GM18508 (cell line): Measurements from ENCODE around the gene VOPP1.
"Not testable (repeated sequence)": the region's sequence is repeated elsewhere in the genome, so short reads cannot be mapped to it uniquely, and the experiment has no call there.

Experiments
- ATAC-seq: cut with Tn5 transposase; IDR thresholded peaks from one replicate; pipeline ENCODE4 v1.9.1; 2021; ENCODE audit warnings: moderate number of reproducible peaks; ENCODE audit not compliant: insufficient read depth, unreplicated experiment

Gene VOPP1

DNA sequence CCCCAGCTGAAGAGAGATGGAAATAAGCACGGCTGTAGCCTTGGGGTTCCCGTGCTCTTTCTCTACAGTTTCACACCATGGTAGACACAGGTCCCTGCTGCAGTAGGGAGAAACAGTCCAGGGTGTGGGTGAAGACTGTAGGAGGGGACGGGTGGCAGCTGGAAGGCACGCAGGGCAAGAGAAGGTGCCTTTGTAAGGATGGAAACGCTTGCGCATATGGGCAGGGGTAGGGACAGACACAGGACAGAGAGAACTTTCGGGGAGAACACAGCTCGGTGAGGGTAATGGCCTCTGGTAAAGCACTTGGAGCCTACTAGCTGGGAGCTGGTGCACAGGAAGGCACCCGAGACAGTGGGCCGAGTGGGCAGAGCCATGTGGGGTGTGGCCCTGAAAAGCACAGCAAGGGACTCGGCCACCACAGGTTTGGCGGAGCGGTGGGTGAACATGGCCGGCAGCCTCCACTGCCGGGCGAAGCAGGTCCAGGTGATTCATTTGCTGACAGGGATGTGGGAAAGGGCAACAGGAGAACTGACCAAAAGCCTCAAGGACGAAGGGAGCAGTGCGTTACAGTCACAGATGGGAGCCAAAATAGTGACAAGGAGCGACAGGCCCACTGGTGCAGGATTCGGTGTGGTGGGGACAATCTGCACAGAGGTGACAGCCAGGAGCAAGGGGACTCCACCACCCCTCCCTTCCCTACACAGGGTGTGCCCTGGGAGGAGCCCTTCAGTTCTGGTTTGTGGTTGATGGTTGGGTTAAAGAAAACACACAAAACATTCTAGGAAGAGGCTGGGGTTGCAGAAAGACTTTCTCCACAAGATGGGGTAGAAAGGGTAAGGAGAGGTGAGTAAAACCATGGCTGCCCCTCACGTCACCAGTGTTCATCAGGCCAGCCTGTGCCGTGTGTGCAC is 97.1 kb downstream of the VOPP1 start:
- no peak for ATAC-seq

DNA sequence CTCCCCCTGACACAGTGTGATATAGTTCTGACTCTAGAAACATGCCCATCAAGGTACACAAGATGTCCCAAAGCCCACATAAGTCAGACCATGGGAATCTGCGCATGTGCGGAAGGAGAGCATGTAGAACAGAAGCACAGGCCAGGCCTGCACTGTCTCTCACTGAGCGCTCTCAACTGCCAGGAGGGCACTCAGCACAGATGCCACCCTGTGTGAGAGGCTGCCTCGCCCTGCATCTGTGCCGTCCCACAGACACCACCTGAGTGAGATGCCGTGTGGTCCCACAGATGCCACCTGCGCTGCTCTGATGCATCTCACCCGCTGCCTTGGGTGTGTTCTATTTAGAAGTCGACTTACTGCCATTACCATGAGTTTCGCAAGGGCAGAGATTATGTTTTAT is 98.4 kb downstream of the VOPP1 start:
- no peak for ATAC-seq

DNA sequence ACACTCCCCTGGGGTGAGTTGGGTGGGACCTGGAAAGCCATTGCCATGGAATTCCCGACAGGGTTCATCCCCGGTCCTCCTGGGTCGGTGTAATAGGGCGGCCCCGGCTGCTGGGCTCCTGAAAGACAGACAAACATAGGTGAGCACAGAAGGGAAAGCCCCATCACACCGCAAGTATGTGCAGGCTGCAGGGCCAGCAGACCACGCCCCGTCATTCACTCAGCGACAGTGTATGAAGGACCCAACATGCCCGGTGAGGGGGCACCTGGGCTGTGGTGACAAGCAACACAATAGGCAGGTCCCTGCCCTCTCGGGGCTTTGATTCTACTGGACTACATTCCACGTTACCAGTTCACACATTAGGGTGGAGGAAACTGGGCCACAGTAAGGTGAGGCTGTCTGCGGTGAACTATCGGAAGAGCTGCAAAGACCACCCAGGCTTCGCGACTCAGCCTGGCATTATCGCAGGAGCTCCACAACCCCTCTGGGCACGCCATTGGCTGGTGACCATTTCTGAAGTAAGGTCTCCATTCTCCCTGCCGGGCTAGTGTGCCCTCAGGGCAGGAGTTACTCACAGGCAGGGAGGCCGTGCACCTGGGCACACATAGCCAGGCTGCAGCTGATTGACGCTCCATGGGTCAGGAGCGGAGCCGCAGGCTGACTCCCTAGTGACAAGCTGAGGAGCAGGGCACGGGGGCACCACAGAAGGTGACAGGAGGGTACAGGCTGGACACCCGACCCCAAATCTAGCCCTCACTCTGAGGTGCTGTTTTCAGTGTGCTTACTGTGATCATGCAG is 99.2 kb downstream of the VOPP1 start:
- no peak for ATAC-seq

DNA sequence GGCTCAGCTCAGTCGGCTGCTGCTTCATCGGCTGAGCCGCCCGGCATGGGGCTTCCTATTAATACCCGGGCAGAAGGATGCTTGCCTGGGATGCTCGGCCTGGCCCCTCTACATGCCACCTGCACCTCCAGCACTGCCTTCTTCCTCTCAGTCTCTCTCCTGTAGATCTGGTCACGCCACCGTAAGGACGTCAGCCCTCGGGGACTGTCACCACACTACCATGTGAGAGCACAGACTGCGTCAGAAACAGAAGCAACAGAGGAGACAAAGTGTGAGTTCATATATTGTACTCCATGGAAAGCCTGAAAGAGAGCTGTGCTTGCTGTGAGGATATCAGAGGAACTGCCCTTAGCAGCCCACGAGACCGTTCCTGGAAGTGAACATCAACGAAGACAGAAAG is 99.9 kb downstream of the VOPP1 start:
- ATAC-seq: not testable (repeated sequence)

DNA sequence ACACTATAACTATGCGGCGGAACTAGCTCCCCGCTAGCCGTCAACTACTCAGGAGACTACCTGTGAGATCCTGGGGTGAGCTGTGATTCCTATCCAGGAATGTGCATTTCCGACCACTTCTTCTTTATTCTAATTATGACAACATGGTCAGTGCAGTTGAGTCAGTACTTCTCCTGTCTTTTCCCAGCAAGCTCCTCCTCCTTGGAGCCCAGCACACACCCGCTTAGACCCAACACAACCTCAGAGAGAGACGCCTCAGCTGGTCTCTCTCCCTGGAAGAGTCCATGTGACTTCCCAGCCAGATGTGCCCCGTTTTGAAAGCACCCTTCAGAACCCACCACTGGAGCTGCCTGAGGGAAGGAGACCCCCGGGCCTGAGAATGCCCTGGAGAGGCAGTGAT is 100.7 kb downstream of the VOPP1 start:
- not testable (repeated sequence) for ATAC-seq

DNA sequence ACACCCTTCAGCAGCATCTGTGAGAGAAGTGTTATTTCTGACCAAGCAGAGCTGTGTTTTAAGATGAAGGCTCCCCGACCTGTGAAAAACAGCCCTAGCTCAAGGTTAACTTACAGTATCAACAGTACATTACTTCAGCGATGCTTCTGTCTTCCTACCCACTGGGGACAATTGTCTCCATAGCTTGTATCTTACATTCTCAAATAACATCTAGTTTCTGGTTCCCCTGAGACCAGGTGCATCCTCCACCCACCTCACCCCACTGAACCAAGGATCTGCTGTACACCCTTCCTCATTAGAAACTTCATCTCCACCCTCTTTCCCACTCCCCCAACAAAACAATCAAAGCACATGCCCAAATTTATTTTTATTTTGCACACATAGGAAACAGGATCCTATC is 102.0 kb downstream of the VOPP1 start:
- ATAC-seq: no peak

DNA sequence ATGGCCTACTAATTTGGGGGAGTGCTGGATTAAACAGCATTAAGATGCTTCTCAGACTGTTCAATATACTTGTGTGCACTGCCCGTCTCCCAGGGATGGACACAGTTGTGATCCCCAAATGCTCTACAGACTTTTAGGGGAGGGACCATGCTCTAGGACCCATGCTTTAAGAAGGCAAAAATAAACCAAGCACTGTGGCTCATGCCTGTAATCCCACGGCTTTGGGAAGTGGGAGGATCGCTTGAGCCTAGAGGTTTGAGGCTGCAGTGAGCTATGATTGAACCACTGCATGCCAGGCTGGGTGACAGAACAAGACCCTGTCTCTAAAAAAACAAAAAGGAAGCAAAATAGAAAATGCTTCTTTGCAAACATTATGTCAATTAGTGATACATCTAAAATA is 102.6 kb downstream of the VOPP1 start:
- no peak for ATAC-seq

DNA sequence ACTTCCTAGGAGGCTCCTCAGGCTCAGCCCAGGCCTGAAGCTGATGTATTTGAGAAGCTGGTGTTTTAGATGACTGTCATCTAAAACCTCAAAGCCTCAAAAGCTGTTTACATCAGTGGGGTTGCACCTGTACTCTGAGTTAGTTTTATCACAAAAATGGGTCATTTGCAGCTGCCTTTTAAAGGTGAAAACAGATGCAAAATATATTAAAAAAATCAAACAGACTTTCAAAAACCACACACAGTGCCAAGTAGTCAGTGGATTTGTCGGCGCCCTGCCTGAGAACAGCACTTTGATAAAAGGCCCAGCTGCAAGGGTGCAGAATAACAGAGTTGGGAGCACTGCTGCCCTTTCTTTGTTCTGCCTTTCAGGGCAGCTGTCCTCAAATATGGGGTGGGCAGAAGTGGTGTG is 103.0 kb downstream of the VOPP1 start:
- no peak for ATAC-seq

DNA sequence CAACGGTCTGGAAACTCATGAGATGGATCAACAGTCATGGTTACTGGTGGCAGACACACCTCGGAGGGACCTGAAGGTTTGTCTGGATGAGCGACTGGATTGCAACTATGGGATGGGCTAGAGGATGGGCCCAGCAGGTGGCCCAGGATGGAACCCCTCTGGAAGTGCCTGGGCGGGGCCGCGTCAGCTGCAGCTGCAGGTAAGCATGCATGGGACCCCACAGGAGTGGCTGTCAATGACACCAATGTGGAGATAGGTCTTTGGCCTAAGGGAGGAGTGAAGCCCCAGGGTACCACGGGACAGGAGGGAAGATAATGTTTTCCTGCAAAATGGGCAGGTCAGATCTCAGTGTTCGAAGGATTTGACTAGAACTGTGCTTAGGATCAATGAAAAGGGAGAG is 103.8 kb downstream of the VOPP1 start:
- ATAC-seq: no peak

DNA sequence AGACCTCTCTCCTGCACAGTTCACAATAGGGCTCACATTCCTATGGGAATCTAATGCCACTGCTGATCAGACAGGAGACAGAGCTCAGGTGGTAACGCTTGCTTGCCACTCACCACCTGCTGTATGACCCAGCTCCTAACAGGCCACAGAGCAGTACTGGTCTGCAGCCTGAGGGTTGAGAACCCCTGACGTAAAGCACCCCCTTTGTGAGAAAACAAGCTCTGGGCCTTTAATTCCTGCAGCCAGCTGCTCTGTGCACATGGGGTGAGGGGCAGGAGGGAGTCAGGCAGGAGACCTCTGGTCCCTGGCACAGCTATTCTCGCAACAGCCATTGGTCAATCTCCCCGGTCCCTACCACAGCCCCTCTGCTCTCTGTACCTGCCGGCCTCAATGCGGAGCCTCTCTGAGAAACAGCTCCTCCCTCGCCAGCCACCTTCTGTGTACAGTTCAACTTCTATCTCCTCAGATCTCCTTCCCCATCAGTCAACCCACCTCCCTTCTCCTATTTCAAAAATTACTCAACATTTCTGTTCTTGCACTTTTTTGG is 105.2 kb downstream of the VOPP1 start:
- ATAC-seq: no peak

DNA sequence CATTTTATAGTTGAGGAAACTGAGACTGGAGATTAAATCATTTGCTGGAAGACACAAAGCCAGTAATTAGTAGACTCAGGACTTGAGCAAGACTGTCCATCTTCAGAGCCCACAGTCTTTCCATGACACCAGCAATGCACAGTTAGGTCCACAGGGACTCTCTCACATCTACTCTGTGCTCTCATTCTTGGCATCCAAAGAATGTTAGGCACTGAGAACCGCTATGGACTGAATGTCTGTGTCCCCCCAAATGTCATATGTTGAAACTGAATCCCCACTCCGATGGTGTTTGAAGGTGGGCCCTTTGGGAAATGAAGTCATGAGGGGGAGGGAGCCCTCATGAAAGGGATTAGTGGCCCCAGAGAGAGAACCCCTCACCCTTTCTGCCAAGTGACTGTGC is 106.6 kb downstream of the VOPP1 start:
- ATAC-seq: no peak

DNA sequence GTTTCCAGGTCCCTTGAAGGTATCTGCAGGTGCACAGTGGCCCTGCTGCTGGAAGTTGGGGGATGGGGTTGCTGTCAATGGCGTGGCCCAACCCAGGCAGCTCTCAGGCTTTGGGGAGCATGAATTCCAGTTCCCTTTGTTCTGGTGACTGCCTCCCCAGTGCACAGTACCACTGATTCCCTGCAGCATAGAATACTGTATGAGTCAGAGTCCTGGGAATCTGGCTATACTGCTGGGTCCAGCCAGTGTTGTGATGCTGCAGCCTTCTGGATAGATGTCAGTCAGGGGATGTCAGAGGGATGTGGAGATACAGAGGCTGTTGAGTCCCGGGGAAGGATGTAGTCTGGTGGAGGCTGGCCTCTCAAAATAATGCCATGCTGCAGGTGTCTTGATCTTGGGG is 107.9 kb downstream of the VOPP1 start:
- no peak for ATAC-seq

DNA sequence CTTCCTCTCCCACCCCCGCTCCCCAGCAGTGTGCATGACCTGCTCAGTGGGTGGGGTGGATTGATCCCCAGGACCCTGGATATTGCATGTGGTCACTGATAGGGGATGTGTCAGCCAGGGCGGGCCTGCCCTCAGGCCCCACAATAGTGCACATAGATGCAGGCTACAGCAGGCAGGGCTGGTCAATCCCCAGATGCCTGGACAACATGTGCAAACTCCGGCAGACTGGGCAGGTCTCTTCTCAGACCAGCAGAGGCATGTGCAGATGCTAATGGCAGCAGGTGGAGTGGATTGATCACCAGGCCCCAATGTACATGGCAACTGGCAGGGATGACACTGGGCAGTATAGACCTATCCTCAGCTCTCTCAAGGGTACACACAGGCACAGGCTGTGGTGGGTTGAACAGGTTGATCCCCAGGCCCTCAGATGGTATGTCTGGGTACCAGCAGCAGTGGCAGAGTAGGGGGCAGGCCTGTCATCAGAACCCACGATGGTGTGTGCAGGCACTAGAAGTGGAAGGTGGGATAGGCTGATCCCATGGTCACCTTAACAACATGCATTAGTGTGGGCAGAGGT is 108.5 kb downstream of the VOPP1 start:
- ATAC-seq: no peak

DNA sequence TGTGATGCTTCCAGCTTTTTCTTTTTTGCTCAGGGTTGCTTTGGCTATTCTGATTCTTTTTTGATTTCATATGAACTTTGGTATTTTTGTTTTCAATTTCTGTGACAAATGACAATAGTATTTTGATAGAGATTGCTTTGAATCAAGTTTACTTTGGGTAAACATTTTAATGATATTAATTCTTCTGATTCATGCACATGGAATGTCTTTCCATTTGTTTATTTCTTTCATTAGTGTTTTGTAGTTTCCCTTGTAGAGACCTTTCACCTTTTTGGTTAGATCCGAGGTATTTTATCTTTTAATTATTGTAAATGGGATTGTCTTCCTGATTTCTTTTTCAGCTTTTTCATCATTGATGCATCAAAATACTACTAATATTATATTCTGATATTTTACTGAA is 114.0 kb downstream of the VOPP1 start:
- no peak for ATAC-seq

DNA sequence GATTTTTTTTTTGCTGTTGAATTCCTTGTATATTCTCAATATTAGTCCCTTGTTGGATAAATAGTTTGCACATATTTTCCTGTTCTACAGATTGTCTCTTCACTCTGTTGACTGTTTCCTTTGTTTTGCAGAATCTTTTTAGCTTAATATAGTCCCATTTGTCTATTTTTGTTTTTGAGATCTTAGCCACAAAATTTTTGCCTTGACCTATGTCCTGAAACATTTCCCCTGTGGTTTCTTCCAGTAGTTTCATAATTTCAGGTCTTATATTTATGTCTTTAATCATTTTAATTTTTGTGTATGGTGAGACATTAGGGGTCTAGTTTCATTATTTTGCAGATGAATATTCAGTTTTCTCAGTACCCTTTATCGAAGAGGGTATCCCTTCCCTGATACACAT is 114.5 kb downstream of the VOPP1 start:
- ATAC-seq: no peak

DNA sequence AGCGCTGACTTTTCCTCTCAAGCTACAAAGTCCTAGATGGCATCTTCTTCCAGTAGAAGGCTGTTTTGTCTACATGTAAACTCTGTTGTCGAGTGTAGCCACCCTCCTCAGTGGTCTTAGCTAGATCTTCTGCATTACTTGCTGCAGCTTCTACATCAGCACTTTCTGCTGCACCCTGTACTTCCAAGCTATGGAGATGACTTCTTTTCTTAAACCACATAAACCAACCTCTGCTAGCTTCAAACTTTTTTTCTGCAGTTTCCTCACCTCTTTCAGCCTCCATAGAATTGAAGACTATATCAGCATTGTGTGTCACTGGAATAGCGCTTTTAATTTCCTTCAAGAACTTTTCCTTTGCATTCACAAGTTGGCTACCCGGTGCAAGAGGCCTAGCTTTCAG is 119.3 kb downstream of the VOPP1 start:
- ATAC-seq: no peak

DNA sequence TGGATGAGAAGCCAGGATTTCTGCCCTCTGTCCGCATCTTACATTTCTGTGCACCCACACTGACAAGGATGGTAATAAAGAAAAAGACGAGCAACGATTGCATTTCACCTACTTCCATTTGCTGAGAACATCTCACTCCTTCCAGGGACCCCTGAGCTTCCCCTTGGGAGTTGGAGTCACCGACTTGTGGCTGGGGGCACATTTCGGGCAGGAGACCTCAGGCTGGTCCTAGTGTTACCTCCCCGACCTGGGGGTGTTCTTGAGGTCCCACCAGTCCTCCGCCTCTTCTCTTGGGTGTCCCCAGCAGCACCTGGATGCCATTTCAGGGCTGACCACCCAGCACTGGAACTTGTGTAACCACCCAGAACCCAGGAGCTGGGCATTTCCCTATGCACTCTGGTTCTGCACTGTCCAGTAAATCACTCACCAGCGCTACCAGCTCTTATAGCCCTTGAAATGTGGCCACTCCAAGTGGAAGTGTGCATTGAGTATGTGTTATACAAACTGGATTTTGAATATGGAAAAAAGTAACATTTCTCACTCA is 122.2 kb downstream of the VOPP1 start:
- ATAC-seq: no peak

DNA sequence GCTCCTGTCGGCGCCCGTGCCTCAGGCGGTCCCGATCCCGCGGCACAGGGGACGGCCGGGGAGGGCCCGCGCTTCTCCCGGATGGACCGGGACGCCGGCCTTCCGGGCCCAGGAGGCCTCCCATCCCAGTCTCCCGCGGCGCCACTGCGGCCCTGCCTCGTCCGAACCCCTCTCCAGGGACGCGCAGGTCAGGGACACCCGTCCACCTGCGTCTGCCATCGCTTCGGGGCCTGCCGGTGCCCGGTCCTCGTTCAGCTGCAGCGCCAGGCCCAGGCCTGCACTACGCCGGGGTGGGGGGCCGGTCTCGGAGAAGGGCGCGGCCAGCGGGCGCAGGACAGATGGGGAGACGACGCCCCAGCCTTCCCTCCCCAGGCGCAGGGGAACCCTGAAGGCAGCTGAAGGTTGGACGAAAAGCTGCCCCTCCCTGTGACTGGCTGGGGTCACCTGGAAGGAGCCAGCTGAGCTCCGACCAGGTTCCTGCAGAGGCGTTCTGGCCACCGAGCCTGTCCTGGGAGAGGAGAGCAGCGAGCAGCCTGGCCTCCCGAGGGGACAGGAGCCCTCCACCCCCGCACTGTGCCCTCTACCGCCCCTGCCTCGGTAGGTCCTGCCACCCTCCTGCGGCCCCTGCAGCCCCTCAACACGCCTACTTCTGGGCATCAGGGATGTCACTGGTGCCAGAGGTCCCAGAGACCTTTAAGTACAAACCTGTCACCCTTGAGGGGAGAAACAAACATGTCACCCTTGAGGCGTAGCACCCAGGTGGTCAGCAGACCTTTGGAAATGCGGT is 122.9 kb downstream of the VOPP1 start:
- no peak for ATAC-seq

DNA sequence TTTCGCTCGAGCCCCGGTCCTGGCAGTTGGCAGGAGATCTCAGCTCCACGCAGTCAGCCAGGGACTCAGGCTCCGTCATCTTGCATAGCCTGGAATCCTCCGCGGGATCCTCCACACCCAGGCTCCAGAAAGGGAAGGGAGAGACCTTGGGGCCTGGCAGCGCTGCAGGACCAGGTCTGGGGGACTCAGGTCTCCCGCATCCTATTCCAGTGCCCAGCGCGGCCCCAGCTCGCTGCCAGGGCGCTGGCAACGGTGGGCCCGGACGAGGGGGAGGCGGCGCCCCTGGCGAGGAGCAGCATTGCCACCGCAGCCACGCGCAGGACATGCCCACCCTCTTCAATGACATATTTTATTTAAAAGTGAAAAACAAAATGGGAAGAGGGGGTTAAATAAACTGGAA is 123.8 kb downstream of the VOPP1 start:
- no peak for ATAC-seq

DNA sequence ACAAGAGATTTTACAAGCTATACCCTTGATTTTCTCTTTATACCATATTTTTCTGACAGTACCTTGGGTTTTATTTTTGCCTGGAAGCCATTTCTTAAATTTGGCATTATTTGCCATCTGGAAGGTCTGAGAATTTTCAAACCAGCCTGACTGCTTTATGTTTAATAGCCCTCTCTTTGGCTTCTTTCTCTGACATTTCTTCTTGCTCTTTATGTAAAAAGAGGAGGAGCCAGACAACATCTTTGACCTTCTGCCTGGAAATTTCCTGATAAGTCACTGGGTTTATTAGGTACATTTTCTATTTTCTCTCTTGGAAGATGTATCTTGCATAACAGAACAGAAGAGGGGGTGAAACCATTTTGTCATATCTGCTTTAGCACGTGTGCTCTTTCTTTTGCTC is 127.5 kb downstream of the VOPP1 start:
- ATAC-seq: no peak
